Gastrocnemius medialis (tissue), 4 donors: ENCODE measurements around the gene IDH1. TPM values are rescaled to one million over a fixed set of nuclear protein-coding genes. Genes with fewer than 3 reads are reported as not detected.

Experiments
- ATAC-seq, 2 donors: fragments of 150-250 bp; one replicate each; pipeline ENCODE4 v1.9.1; 2016
- DNase-seq, 2 donors: peaks; one replicate each; pipeline ENCODE4 v3.0.0-alpha.2; 2019
- H3K27ac ChIP-seq, 4 donors: fragments of 200-600 bp; sonication (generic); 1 replicate in 1 of 4; 2 replicates in 3 of 4; pipeline ENCODE4 v1.5.1; 2016 to 2018; ENCODE audit warnings: mild to moderate bottlenecking in 2 of 4, moderate library complexity in 1 of 4
- H3K27me3 ChIP-seq, 3 donors: fragments of 200-600 bp; sonication (generic) in 2 of 3; 1 replicate in 1 of 3; 2 replicates in 2 of 3; pipeline versions ENCODE4 v1.5.1 to v1.6.0; 2016 to 2019; ENCODE audit warnings: mild to moderate bottlenecking in 1 of 3, moderate library complexity in 1 of 3
- H3K36me3 ChIP-seq, 2 donors: fragments of 200-600 bp; sonication (generic) in 1 of 2; one replicate each; pipeline ENCODE4 v1.5.1; 2017 to 2018
- H3K4me1 ChIP-seq, 2 donors: fragments of 200-600 bp; sonication (generic) in 1 of 2; one replicate each; pipeline ENCODE4 v1.5.1; 2016 to 2017; ENCODE audit warnings: mild to moderate bottlenecking in 2 of 2
- H3K4me3 ChIP-seq, 4 donors: fragments of 200-600 bp; sonication (generic) in 3 of 4; 1 replicate in 1 of 4; 2 replicates in 3 of 4; pipeline ENCODE4 v1.5.1; 2016 to 2019; ENCODE audit warnings: mild to moderate bottlenecking in 2 of 4
- H3K9me3 ChIP-seq, 3 donors: fragments of 200-600 bp; sonication (generic) in 2 of 3; 1 replicate in 1 of 3; 2 replicates in 2 of 3; pipeline ENCODE4 v1.5.1; 2016 to 2019
- POLR2A ChIP-seq, 2 donors: fragments of 450-650 bp; IDR thresholded peaks; one replicate each; pipeline ENCODE4 v1.6.1; 2017; ENCODE audit warnings: antibody characterized with exemption in 2 of 2, mild to moderate bottlenecking in 2 of 2, moderate library complexity in 2 of 2
- in situ Hi-C, 4 donors: fragments of 200-750 bp; cut with MboI; loops; one replicate each; pipeline versions ENCODE4 v1.15.0 to v1.8.0; 2017; ENCODE audit warnings: low sequenced_read_pairs in 4 of 4
- intact Hi-C: fragments of 100-400 bp; cut with DNase I; formaldehyde crosslinking; loops from one replicate; pipeline ENCODE4 v1.15.1; 2023; ENCODE audit warnings: low total_unique reads
- total RNA-seq, 4 donors: library from RNA; depleted of rRNA; stranded (reverse); fragments of >200 nt; gene quantifications; one replicate each; pipeline versions ENCODE4 v1.1.0 to v1.2.3, GENCODE V29; 2016
- TF ChIP-seq, protein P1 (sequence below), 5 experiments: fragments of 450-650 bp in 3 of 5; fragments of 200-600 bp in 2 of 5; sonication (generic) in 2 of 5; IDR thresholded peaks in 4 of 5; conservative IDR thresholded peaks in 1 of 5; 1 replicate in 4 of 5; 2 replicates in 1 of 5; pipeline ENCODE4 v1.5.1; 2016 to 2019; ENCODE audit warnings: antibody characterized with exemption in 5 of 5, mild to moderate bottlenecking in 3 of 5, moderate library complexity in 3 of 5

Gene IDH1
- total RNA-seq, 4 donors from 2014 or later, result 11.2 to 39.0 (median 15.0) TPM

DNA sequence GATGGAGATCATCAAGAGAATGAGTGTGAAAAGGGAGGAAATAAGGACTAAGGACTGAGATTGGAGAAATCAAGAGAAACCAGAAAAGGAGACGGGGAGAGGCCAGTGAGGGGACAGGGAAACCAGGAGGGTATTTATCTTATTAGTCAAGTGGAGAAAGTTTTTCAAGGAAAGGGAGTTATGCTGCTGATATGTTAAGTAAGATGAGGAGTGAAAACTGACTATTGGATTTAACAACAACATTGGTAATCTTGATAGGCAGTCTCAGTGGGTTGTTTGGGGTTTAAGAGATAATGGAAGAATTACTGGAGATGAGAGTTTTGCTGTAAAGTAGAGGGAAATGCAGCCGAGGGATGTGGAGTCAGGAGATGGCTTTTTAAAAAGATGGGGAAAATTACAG, 41.7 kb upstream of the IDH1 start:
- H3K4me1 ChIP-seq, result no peaks in the 10 kb centered on the region
- intact Hi-C loops, result no loop called here
- no peaks in the 10 kb centered on the region for H3K9me3 ChIP-seq
- H3K4me3 ChIP-seq, result no peak overlapping the region
- H3K27ac ChIP-seq, result no peak overlapping the region
- no peak for ATAC-seq
- TF ChIP-seq, protein P1, sequence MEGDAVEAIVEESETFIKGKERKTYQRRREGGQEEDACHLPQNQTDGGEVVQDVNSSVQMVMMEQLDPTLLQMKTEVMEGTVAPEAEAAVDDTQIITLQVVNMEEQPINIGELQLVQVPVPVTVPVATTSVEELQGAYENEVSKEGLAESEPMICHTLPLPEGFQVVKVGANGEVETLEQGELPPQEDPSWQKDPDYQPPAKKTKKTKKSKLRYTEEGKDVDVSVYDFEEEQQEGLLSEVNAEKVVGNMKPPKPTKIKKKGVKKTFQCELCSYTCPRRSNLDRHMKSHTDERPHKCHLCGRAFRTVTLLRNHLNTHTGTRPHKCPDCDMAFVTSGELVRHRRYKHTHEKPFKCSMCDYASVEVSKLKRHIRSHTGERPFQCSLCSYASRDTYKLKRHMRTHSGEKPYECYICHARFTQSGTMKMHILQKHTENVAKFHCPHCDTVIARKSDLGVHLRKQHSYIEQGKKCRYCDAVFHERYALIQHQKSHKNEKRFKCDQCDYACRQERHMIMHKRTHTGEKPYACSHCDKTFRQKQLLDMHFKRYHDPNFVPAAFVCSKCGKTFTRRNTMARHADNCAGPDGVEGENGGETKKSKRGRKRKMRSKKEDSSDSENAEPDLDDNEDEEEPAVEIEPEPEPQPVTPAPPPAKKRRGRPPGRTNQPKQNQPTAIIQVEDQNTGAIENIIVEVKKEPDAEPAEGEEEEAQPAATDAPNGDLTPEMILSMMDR (IDR thresholded peaks at IDR 0.05 in 4 of 5, conservative IDR thresholded peaks at IDR 0.05 in 1 of 5), result no peak
- TF ChIP-seq POLR2A (IDR thresholded peaks at IDR 0.05), result no peak
- peaks cover 0 to 39% of the 10 kb centered on the region in 2 donors for H3K36me3 ChIP-seq
- no peak for DNase-seq
- in situ Hi-C loops, result no loop called here
- H3K27me3 ChIP-seq, result no peaks in the 10 kb centered on the region

DNA sequence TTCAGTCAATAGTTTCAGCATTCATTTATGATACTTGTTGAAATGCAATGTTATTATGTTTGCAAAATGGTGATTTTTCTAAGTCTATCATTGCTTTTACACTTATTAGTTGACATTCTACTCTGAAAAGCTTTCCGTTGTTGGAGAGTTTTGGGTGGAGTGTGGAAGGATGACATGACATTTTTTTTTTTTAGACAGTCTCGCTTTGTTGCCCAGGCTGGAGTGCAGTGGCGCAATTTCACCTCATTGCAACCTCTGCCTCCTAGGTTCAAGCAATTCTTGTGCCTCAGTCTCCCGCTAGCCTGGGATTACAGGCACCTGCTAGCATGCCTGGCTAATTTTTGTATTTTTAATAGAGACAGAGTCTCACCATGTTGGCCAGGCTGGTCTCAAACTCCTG, 41.0 kb upstream of the IDH1 start:
- peaks cover 0 to 35% of the 10 kb centered on the region in 2 donors for H3K36me3 ChIP-seq
- TF ChIP-seq, protein P1 (IDR thresholded peaks at IDR 0.05 in 4 of 5, conservative IDR thresholded peaks at IDR 0.05 in 1 of 5), result no peak
- no peak for TF ChIP-seq POLR2A (IDR thresholded peaks at IDR 0.05)
- in situ Hi-C loops, result no loop called here
- H3K4me1 ChIP-seq, result no peaks in the 10 kb centered on the region
- H3K27ac ChIP-seq, result no peak overlapping the region
- no peak for DNase-seq
- no peaks in the 10 kb centered on the region for H3K27me3 ChIP-seq
- no peaks in the 10 kb centered on the region for H3K9me3 ChIP-seq
- intact Hi-C loops, result no loop called here
- H3K4me3 ChIP-seq, result no peak overlapping the region
- no peak for ATAC-seq

DNA sequence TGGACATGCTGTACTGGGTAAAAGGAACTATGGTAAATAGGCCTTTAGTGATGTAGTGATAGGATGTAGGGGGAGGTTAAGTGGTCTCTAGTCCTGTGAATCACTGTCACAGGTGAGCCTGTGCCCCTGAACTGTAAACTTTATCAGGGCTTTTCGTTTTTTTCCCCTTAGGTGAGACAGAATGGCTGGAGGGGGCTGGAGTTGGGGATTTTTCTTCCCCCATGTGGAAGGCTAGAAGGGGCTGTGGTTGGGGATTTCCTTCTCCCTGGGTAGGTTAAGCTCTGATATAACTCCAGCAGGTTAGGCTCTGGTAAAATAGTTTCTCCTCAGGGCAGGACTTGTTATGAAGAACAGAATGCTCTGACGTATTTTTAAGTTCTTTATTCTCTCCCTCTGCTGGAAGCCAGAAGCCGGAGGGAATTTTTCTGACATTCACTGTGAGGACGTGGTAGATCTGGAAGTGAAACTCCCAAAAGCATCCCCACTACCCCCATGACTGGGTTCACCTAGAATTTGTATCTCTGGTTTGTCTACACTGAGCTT, 39.7 kb upstream of the IDH1 start:
- no peaks in the 10 kb centered on the region for H3K9me3 ChIP-seq
- H3K27me3 ChIP-seq, result no peaks in the 10 kb centered on the region
- in situ Hi-C loops, result no loop called here
- ATAC-seq (no peak), DNase-seq (no peak)
- intact Hi-C loops, result no loop called here
- peaks cover 0 to 39% of the 10 kb centered on the region in 2 donors for H3K36me3 ChIP-seq
- H3K27ac ChIP-seq, result no peak overlapping the region
- H3K4me1 ChIP-seq, result no peaks in the 10 kb centered on the region
- TF ChIP-seq, protein P1 (IDR thresholded peaks at IDR 0.05 in 4 of 5, conservative IDR thresholded peaks at IDR 0.05 in 1 of 5), result no peak
- no peak overlapping the region for H3K4me3 ChIP-seq

DNA sequence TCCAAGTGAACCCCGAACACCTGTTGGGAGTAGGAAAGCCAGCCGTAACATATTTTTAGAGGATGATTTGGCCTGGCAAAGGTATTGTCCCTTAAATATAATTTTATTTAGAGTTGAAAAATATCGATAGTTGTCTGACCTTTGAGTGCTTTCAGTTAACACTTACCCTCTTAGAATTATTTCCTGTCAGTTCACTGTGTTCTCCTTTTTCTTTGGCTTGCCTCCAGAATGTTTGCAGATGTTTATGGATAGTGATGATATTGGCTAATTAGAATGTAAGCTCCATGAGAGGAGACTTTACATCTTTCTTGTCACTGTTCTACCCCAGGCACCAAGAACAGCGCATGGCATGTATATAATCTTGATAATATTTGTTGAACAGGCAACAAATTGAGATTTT, 31.0 kb upstream of the IDH1 start:
- intact Hi-C loops, result no loop called here
- DNase-seq (no peak), ATAC-seq (no peak)
- no peak overlapping the region for H3K4me3 ChIP-seq
- peaks cover 0 to 36% of the 10 kb centered on the region in 2 donors for H3K36me3 ChIP-seq
- TF ChIP-seq, protein P1 (IDR thresholded peaks at IDR 0.05 in 4 of 5, conservative IDR thresholded peaks at IDR 0.05 in 1 of 5), result no peak
- TF ChIP-seq POLR2A (IDR thresholded peaks at IDR 0.05), result no peak
- H3K9me3 ChIP-seq, result no peaks in the 10 kb centered on the region
- H3K27me3 ChIP-seq, result no peaks in the 10 kb centered on the region
- in situ Hi-C loops, result no loop called here
- peaks cover 7 to 14% of the 10 kb centered on the region in 2 donors for H3K4me1 ChIP-seq
- peak overlapping the region; percentile 4 to 26 (median 18) for H3K27ac ChIP-seq

DNA sequence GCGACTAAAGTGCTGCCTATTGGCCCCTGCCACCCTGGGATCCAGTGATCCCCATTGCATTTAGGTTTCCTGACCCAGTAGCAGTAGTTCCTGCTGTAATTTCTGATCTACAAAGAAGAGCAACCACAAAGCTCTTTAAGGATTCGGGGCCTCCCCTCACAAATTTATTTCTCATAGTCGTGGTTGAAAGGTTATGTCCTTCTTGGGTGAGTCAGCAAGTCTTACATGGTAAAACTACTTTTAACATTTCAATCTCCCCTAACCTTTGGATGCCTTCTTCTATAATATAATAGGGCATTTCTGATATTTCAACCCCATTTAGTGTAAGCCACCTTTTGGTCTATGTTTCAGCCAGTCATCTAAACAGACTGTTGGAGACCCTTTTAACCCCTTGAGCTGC, 26.1 kb upstream of the IDH1 start:
- H3K4me1 ChIP-seq, result peaks cover 6 to 10% of the 10 kb centered on the region in 2 donors
- H3K4me3 ChIP-seq, result no peak overlapping the region
- TF ChIP-seq, protein P1 (IDR thresholded peaks at IDR 0.05 in 4 of 5, conservative IDR thresholded peaks at IDR 0.05 in 1 of 5), result no peak
- no peak for TF ChIP-seq POLR2A (IDR thresholded peaks at IDR 0.05)
- in situ Hi-C loops (no loop called here), intact Hi-C loops (no loop called here)
- no peak for ATAC-seq
- peaks cover 0 to 48% of the 10 kb centered on the region in 2 donors for H3K36me3 ChIP-seq
- DNase-seq, result no peak
- no peaks in the 10 kb centered on the region for H3K27me3 ChIP-seq
- no peak overlapping the region for H3K27ac ChIP-seq
- H3K9me3 ChIP-seq, result no peaks in the 10 kb centered on the region
